Ascending aorta (tissue), 2 donors: ENCODE results near the gene TTLL9. TPM values are rescaled to one million over a fixed set of nuclear protein-coding genes. Genes with fewer than 3 reads are reported as not detected.

Source experiments
- DNase-seq, 2 donors: peaks; one replicate each; pipeline ENCODE4 v3.0.0-alpha.2; 2019; ENCODE audit warnings: low spot score in 2 of 2
- H3K27ac ChIP-seq, 2 donors: fragments of 200-600 bp; sonication (generic); one replicate each; pipeline ENCODE4 v1.5.1; 2016 to 2017; ENCODE audit warnings: mild to moderate bottlenecking in 1 of 2
- H3K27me3 ChIP-seq: fragments of 200-600 bp; sonication (generic); one replicate; pipeline ENCODE4 v1.5.1; 2017
- H3K36me3 ChIP-seq, 2 donors: fragments of 200-600 bp; sonication (generic); one replicate each; pipeline ENCODE4 v1.5.1; 2016
- H3K4me1 ChIP-seq, 2 donors: fragments of 200-600 bp; sonication (generic); one replicate each; pipeline ENCODE4 v1.5.1; 2016 to 2017; ENCODE audit warnings: mild to moderate bottlenecking in 1 of 2
- H3K4me3 ChIP-seq, 2 donors: fragments of 200-600 bp; sonication (generic); one replicate each; pipeline ENCODE4 v1.5.1; 2016 to 2017; ENCODE audit warnings: mild to moderate bottlenecking in 1 of 2
- H3K9me3 ChIP-seq, 2 donors: fragments of 200-600 bp; sonication (generic); one replicate each; pipeline ENCODE4 v1.5.1; 2016
- intact Hi-C: fragments of 100-400 bp; cut with DNase I; formaldehyde crosslinking; loops from one replicate; pipeline ENCODE4 v1.15.1; 2023
- total RNA-seq: library from RNA; depleted of rRNA; stranded (reverse); fragments of >200 nt; gene quantifications from one replicate; pipeline ENCODE4 v1.1.0, GENCODE V29; 2016
- TF ChIP-seq, protein P1 (sequence below), 3 experiments: fragments of 200-600 bp in 2 of 3; fragments of 450-650 bp in 1 of 3; sonication (generic) in 2 of 3; IDR thresholded peaks; one replicate each; pipeline ENCODE4 v1.5.1; 2016 to 2019; ENCODE audit warnings: antibody characterized with exemption in 3 of 3, mild to moderate bottlenecking in 1 of 3, moderate library complexity in 1 of 3

TTLL9 gene
- total RNA-seq, 1 donor from 2014 or later = not detected

DNA sequence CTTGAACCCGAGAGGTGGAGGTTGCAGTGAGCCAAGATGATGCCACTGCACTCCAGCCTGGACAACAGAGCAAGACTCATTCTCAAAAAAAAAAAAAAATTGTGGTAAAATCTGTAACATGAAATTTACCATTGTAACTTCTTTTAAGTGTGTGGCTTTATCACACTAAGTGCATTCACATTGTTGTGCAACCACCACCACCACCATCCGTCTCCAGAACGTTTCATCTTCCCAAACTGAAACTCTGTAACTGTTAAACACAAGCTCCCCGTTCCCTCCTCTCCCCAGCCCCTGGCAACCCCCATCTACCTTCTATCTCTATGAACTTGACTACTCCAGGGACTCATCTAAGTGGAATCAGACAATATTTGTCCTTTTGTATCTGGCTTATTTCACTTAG lies 51.7 kb downstream of the TTLL9 start:
- no peak overlapping the region for H3K4me3 ChIP-seq
- H3K9me3 ChIP-seq = no peaks in the 10 kb centered on the region
- H3K27ac ChIP-seq = no peak overlapping the region
- no peaks in the 10 kb centered on the region for H3K27me3 ChIP-seq
- TF ChIP-seq, protein P1, sequence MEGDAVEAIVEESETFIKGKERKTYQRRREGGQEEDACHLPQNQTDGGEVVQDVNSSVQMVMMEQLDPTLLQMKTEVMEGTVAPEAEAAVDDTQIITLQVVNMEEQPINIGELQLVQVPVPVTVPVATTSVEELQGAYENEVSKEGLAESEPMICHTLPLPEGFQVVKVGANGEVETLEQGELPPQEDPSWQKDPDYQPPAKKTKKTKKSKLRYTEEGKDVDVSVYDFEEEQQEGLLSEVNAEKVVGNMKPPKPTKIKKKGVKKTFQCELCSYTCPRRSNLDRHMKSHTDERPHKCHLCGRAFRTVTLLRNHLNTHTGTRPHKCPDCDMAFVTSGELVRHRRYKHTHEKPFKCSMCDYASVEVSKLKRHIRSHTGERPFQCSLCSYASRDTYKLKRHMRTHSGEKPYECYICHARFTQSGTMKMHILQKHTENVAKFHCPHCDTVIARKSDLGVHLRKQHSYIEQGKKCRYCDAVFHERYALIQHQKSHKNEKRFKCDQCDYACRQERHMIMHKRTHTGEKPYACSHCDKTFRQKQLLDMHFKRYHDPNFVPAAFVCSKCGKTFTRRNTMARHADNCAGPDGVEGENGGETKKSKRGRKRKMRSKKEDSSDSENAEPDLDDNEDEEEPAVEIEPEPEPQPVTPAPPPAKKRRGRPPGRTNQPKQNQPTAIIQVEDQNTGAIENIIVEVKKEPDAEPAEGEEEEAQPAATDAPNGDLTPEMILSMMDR (IDR thresholded peaks at IDR 0.05) = no peak
- no peaks in the 10 kb centered on the region for H3K36me3 ChIP-seq
- no peak for DNase-seq
- H3K4me1 ChIP-seq = no peaks in the 10 kb centered on the region
- intact Hi-C loops = no loop called here

DNA sequence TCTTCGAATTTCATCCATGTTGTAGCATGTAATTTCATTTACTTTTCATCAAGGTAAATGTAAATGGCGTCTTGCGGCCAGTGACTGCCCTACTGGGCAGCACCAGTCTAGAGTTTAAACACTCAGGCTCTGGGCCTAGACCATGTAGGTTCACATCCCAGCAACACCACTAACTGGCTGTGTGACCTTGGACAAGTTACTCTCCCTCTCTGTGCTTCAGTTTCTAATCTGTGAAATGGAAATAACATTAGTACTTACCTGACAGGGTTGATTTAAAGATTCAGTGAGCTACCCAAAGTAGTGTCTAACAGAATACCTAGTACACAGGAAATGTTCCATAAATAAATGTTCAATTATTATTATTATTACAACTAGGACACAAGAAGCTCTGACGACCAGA lies 52.2 kb downstream of the TTLL9 start:
- DNase-seq = no peak
- Histone ChIP-seq H3K4me3 (no peak overlapping the region), H3K27ac (no peak overlapping the region), H3K27me3 (no peaks in the 10 kb centered on the region), H3K4me1 (no peaks in the 10 kb centered on the region), H3K9me3 (no peaks in the 10 kb centered on the region), H3K36me3 (no peaks in the 10 kb centered on the region)
- TF ChIP-seq, protein P1 (IDR thresholded peaks at IDR 0.05) = no peak
- intact Hi-C loops = no loop called here

DNA sequence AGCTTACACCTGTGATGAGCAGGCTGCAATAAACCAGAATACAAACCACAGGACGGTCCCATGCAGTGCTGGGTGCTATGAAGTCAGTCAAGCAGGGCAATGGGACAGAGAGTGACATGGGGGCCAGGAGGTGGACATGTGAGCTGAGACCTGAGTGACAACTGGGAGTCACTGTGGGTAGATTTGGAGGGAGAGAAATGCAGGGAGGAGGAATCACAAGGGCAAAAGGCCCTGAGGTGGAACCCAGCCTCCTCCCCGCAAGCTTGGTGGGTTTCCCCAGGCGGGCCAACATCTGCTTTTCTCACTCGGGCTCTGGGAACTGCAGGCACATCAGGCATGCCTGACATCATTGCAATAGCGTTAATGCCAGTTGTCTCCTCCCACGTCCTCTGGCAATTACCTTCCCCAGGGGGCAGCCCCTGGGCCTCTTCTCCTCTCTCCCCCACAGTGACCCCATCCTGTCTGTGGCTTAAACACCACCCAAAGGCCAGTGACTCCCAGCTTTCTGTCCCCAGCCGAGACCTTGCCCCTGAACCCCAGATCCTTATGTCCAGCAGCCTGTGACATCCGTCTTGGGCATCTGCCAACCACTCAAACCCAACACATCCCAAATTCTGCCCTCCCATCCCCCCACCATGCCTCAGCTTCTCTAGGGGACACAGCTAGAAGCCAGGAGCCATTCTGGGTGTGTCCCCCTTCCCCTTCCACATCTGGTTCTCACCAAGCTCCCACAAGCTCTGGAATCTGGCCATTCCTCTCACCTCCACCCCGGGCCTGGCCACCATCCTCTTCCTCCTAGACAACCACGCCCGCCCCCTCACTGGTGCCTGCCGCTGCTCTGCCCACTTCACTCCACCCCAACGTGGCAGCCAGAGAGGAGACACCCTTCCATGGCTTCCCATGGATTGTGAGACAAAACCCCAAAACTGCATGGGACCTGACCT lies 53.2 kb downstream of the TTLL9 start:
- Histone ChIP-seq H3K4me1 (no peaks in the 10 kb centered on the region), H3K27me3 (no peaks in the 10 kb centered on the region), H3K9me3 (no peaks in the 10 kb centered on the region), H3K36me3 (no peaks in the 10 kb centered on the region), H3K4me3 (no peak overlapping the region), H3K27ac (no peak overlapping the region)
- TF ChIP-seq, protein P1 (IDR thresholded peaks at IDR 0.05) = no peak
- DNase-seq = no peak
- intact Hi-C loops = no loop called here

DNA sequence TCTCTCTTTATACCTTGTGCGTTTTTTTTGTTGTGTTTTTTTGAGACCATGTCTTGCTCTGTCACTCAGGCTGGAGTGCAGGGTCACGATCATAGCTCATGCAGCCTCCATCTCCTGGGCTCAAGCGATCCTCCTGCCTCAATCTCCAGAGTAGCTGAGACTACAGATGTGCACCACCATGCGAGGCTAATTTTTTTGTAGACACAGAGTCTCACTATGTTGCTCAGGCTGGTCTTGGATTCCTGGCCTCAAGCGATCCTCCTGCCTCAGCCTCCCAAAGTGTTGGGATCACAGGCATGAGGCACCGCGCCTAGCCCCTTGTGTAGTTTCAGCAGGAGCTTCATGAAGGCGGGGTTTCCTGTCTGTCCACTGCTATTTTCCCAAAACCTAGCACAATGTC lies 54.1 kb downstream of the TTLL9 start:
- Histone ChIP-seq H3K9me3 (no peaks in the 10 kb centered on the region), H3K27ac (no peak overlapping the region), H3K4me1 (no peaks in the 10 kb centered on the region), H3K36me3 (no peaks in the 10 kb centered on the region), H3K4me3 (no peak overlapping the region), H3K27me3 (no peaks in the 10 kb centered on the region)
- TF ChIP-seq, protein P1 (IDR thresholded peaks at IDR 0.05) = no peak
- intact Hi-C loops = no loop called here
- no peak for DNase-seq

DNA sequence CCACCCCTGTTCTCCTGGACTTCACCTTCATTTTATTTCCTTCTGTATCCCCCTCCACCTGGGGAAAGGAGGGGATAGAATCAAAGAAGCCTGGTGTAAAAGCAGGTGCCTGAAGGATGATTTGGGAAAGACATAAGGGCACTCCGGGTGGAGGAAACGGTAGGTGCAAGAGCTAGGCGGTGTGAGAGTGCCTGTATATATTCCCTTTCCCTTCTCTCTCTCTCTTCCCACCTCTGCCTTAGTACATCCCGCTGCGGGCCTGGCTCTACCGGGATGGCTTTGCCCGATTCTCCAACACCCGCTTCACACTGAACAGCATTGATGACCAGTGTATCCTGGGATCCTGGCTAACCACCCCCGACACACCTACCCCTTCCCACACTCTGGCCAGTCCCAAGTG lies 55.2 kb downstream of the TTLL9 start:
- Histone ChIP-seq H3K36me3 (no peaks in the 10 kb centered on the region), H3K27me3 (no peaks in the 10 kb centered on the region), H3K27ac (no peak overlapping the region), H3K4me3 (no peak overlapping the region), H3K4me1 (no peaks in the 10 kb centered on the region), H3K9me3 (no peaks in the 10 kb centered on the region)
- TF ChIP-seq, protein P1 (IDR thresholded peaks at IDR 0.05) = no peak
- intact Hi-C loops = no loop called here
- no peak for DNase-seq
